Endothelial cell of umbilical vein (primary cell): ENCODE results near the gene MEOX2. TPM values are rescaled to one million over a fixed set of nuclear protein-coding genes. Genes with fewer than 3 reads are reported as not detected.

Experiments
- BruUV-seq: library from RNA; stranded (reverse); fragments of 400-500 nt; replicated peaks from 2 replicates; lab custom pipeline; 2021; lab: Mats Ljungman, UMichigan
- CTCF ChIA-PET: fragments of 300-600, 350-600 bp; sonication (Branson Sonifier 250); formaldehyde crosslinking; loops from one replicate; lab custom pipeline; 2021; ENCODE audit warnings: antibody characterized with exemption, inconsistent platforms; lab: Charles Lee
- POLR2A ChIA-PET: fragments of 300-600, 350-600 bp; sonication (Branson Sonifier 250); formaldehyde crosslinking; loops from one replicate; lab custom pipeline; 2021; ENCODE audit warnings: antibody characterized with exemption, inconsistent platforms; lab: Charles Lee
- DNase-seq: peaks from one replicate; pipeline ENCODE4 v3.0.0-alpha.2; 2011; ENCODE audit warnings: low read depth, low spot score
- FAIRE-seq: peaks from 2 replicates; lab custom pipeline; 2011; peaks lifted over from hg19 to GRCh38; lab: Jason Lieb, UNC
- H2AFZ ChIP-seq: 2 replicates; pipeline ENCODE4 v1.6.0; 2012; ENCODE audit warnings: low read depth, low read length, control low read depth, inconsistent platforms
- H3K27ac ChIP-seq: 2 replicates; pipeline ENCODE4 v1.5.1; 2011; ENCODE audit warnings: low read depth, mild to moderate bottlenecking, control low read depth, low read length, moderate library complexity; ENCODE audit not compliant: insufficient read depth
- H3K27me3 ChIP-seq, 2 experiments: 2 replicates each; pipeline versions ENCODE4 v1.6.0 to v1.6.1; 2011; ENCODE audit warnings: low read length in 2 of 2, mixed read lengths in 1 of 2; ENCODE audit not compliant: control insufficient read depth in 2 of 2, insufficient read depth in 2 of 2
- H3K36me3 ChIP-seq, 2 experiments: 2 replicates in 1 of 2; 3 replicates in 1 of 2; pipeline ENCODE4 v1.5.1; 2011; ENCODE audit warnings: low read length in 2 of 2, mild to moderate bottlenecking in 1 of 2, moderate library complexity in 1 of 2; ENCODE audit not compliant: control insufficient read depth in 2 of 2, insufficient read depth in 2 of 2; ENCODE audit errors: extremely low read depth in 1 of 2
- H3K4me1 ChIP-seq: 3 replicates; pipeline ENCODE4 v1.5.1; 2011; ENCODE audit warnings: mild to moderate bottlenecking, low read length; ENCODE audit not compliant: control insufficient read depth, insufficient read depth; ENCODE audit errors: extremely low read depth
- H3K4me2 ChIP-seq: 2 replicates; pipeline ENCODE4 v1.6.1; 2011; ENCODE audit warnings: low read length, control low read depth, mixed read lengths; ENCODE audit not compliant: insufficient read depth
- H3K4me3 ChIP-seq, 3 experiments: fragments of 200-600 bp in 1 of 3; sonication (generic), shearing (Covaris generic) in 1 of 3; replicated peaks in 1 of 3; 2 replicates each; pipeline ENCODE4 v1.5.1; 2011 to 2016; ENCODE audit warnings: control low read depth in 3 of 3, low read length in 3 of 3, mild to moderate bottlenecking in 2 of 3, inconsistent platforms in 1 of 3, low read depth in 1 of 3, moderate library complexity in 1 of 3; ENCODE audit not compliant: insufficient read depth in 1 of 3
- H3K79me2 ChIP-seq: 2 replicates; pipeline ENCODE4 v1.6.0; 2012; ENCODE audit warnings: low read length, inconsistent platforms; ENCODE audit not compliant: control insufficient read depth, insufficient read depth
- H3K9ac ChIP-seq: replicated peaks from 2 replicates; pipeline ENCODE3; 2011; ENCODE audit warnings: low read length, control low read depth; ENCODE audit not compliant: insufficient read depth; ENCODE audit errors: extremely low read depth
- H3K9me1 ChIP-seq: replicated peaks from 3 replicates; pipeline ENCODE4 v1.6.0; 2011; ENCODE audit warnings: mild to moderate bottlenecking, low read length; ENCODE audit not compliant: control insufficient read depth, insufficient read depth; ENCODE audit errors: extremely low read depth
- H3K9me3 ChIP-seq: replicated peaks from 2 replicates; pipeline ENCODE4 v1.5.1; 2012; ENCODE audit warnings: low read length, inconsistent platforms; ENCODE audit not compliant: control insufficient read depth, insufficient read depth
- H4K20me1 ChIP-seq: replicated peaks from 2 replicates; pipeline ENCODE3; 2011; ENCODE audit warnings: mild to moderate bottlenecking, low read length; ENCODE audit not compliant: control insufficient read depth, insufficient read depth; ENCODE audit errors: extremely low read depth
- CTCF ChIP-seq, 2 donors: IDR thresholded peaks; 1 replicate in 1 of 2; 2 replicates in 1 of 2; pipeline ENCODE4 v1.5.1; 2011; ENCODE audit warnings: low read length in 2 of 2, mild to moderate bottlenecking in 2 of 2, moderate library complexity in 2 of 2, control low read depth in 1 of 2, inconsistent platforms in 1 of 2, low read depth in 1 of 2; ENCODE audit not compliant: insufficient read depth in 1 of 2; ENCODE audit errors: extremely low read depth in 1 of 2
- EZH2 ChIP-seq: IDR thresholded peaks from 2 replicates; pipeline ENCODE4 v1.6.1; 2012; ENCODE audit warnings: borderline replicate concordance, low read depth, mild to moderate bottlenecking, moderate library complexity, low read length, inconsistent platforms; ENCODE audit not compliant: severe bottlenecking
- FOS ChIP-seq: IDR thresholded peaks from 2 replicates; pipeline ENCODE4 v1.6.1; 2011; ENCODE audit warnings: mild to moderate bottlenecking, low read length, moderate library complexity, borderline replicate concordance; ENCODE audit not compliant: insufficient read depth
- GATA2 ChIP-seq: IDR thresholded peaks from 2 replicates; pipeline ENCODE4 v1.7.0; 2011; ENCODE audit warnings: low read depth, mild to moderate bottlenecking, moderate library complexity, mixed read lengths, low read length; ENCODE audit not compliant: insufficient read length, insufficient read depth
- JUN ChIP-seq: IDR thresholded peaks from 2 replicates; pipeline ENCODE4 v1.6.1; 2011; ENCODE audit warnings: borderline replicate concordance, low read depth; ENCODE audit not compliant: insufficient read length, insufficient read depth
- MAX ChIP-seq: IDR thresholded peaks from 2 replicates; pipeline ENCODE4 v1.6.1; 2011; ENCODE audit not compliant: insufficient read depth, insufficient read length
- MYC ChIP-seq: IDR thresholded peaks from one replicate; pipeline ENCODE4 v1.6.1; 2011; ENCODE audit warnings: mild to moderate bottlenecking, low read depth, low read length
- POLR2A ChIP-seq: IDR thresholded peaks from 2 replicates; pipeline ENCODE4 v1.6.1; 2012; ENCODE audit warnings: low read depth, mild to moderate bottlenecking, control low read depth, low read length
- POLR2AphosphoS5 ChIP-seq: IDR thresholded peaks from 2 replicates; pipeline ENCODE4 v1.6.1; 2012; ENCODE audit warnings: low read depth, mild to moderate bottlenecking, control low read depth, low read length, moderate library complexity; ENCODE audit not compliant: insufficient read depth
- dilution Hi-C: fragments of 300-500 bp; cut with MboI; formaldehyde crosslinking; loops from one replicate; pipeline ENCODE4 v1.15.0; 2019; ENCODE audit warnings: low sequenced_read_pairs; ENCODE audit not compliant: extremely low pct_ligation_motif_present
- intact Hi-C: fragments of 100-400 bp; cut with micrococcal nuclease; formaldehyde crosslinking; loops from one replicate; pipeline ENCODE4 v1.10.0; 2022
- polyA plus RNA-seq, 4 experiments: library from polyadenylated mRNA; depleted of rRNA in 3 of 4; stranded (reverse) in 3 of 4; unstranded in 1 of 4; fragments of >200 nt; gene quantifications; 2 replicates each; pipeline versions ENCODE4 v1.2.1 to v1.2.3, GENCODE V29; 2011 to 2012; ENCODE audit warnings: missing spikeins in 1 of 4
- total RNA-seq: library from RNA; stranded (reverse); gene quantifications from 2 replicates; pipeline ENCODE4 v1.2.3, GENCODE V29; 2021

The MEOX2 gene
- total and polyA plus RNA-seq, 2 donors (not counting 3 experiments of a cell fraction or from before 2014, with no cell fraction given) = 11.6 to 45.1 TPM

- peak overlapping the region; percentile 61 to 95 (median 80) for H3K4me3 ChIP-seq
- no peaks in the 10 kb centered on the region for H3K9me3 ChIP-seq
- dilution Hi-C loops (no loop called here), intact Hi-C loops (loop anchor here (1.0 to 10.0 kb wide), 19 partner anchors 25 to 1701 kb away; partner anchors contain the start of genes ANKMY2, BZW2, CRPPA and ETV1)
- peaks cover 54% of the 10 kb centered on the region for H3K79me2 ChIP-seq
- H3K4me1 ChIP-seq = peaks cover 22% of the 10 kb centered on the region
- FAIRE-seq = no peak
- peak overlapping the region; percentile 77 for H2AFZ ChIP-seq
- DNase-seq = peak; percentile 54
- H3K36me3 ChIP-seq = no peaks in the 10 kb centered on the region
- peak overlapping the region; percentile 98 for H3K4me2 ChIP-seq
- no peak for TF ChIP-seq GATA2
- no peak for TF ChIP-seq JUN
- no peak for TF ChIP-seq MYC
- no peak for TF ChIP-seq EZH2
- no peak for TF ChIP-seq FOS
- no peak for TF ChIP-seq MAX
- TF ChIP-seq POLR2AphosphoS5 = no peak
- no peak for TF ChIP-seq CTCF (IDR thresholded peaks at IDR 0.05; ENCODE audit: extremely low read depth in 1 of 2, insufficient read depth in 1 of 2, low read depth in 1 of 2, low read length in 2 of 2)
- TF ChIP-seq POLR2A = no peak
- ChIA-PET POLR2A (interaction anchor here (0.7 to 0.9 kb wide), 2 partner anchors 24 to 39 kb away, joined by 3 to 5 read pairs; no protein-coding TSS in a partner anchor), CTCF (interaction anchor here (0.7 to 9.5 kb wide), 9 partner anchors 10 to 879 kb away, joined by 3 to 107 read pairs (median 4); no protein-coding TSS in a partner anchor)
- H3K9me1 ChIP-seq = no peaks in the 10 kb centered on the region
- H3K27me3 ChIP-seq = no peaks in the 10 kb centered on the region
- no peaks in the 10 kb centered on the region for H4K20me1 ChIP-seq
- BruUV-seq = no TSS peak
- H3K9ac ChIP-seq = peak overlapping the region; percentile 91
- peak overlapping the region; percentile 70 for H3K27ac ChIP-seq
Observed at GRCh38 chr7:15685358-15686294, 857 bp downstream of the MEOX2 start.
